ENCODE results near the gene CRYAB.
A peak's percentile ranks its signal among the peaks of the same experiment; 100 is the strongest.
"Not testable (repeated sequence)": the region's sequence is repeated elsewhere in the genome, so short reads cannot be mapped to it uniquely, and the experiment has no call there.

The CRYAB gene

GRCh38 chr11:111905411-111905810 lies 6.2 kb downstream of the CRYAB start:
- DNase-seq: no peak

- DNase-seq: no peak
These were observed 24.7 kb downstream of the CRYAB start for GRCh38 chr11:111886844-111887243.

GRCh38 chr11:111886032-111886431 lies 25.5 kb downstream of the CRYAB start:
- DNase-seq: no peak

GRCh38 chr11:111885053-111885452 lies 26.5 kb downstream of the CRYAB start:
- not testable (repeated sequence) for DNase-seq

- no peak for DNase-seq
These were observed 29.4 kb downstream of the CRYAB start for GRCh38 chr11:111882202-111882601.

GRCh38 chr11:111879637-111879960 lies 32.0 kb downstream of the CRYAB start:
- DNase-seq: no peak

GRCh38 chr11:111878849-111879636 lies 32.5 kb downstream of the CRYAB start, which contains the start of the genes CFAP68 and FDXACB1:
Gene CFAP68 (plus strand): TSS chr11:111879541. CDS start chr11:111879561, 20 bp downstream.
Gene FDXACB1 (minus strand): TSS chr11:111879165. CDS start chr11:111879132, 33 bp downstream.
- peak; percentile 94 to 95 for DNase-seq

GRCh38 chr11:111878385-111878848 lies 33.2 kb downstream of the CRYAB start:
- no peak for DNase-seq

GRCh38 chr11:111871693-111872161 lies 39.8 kb downstream of the CRYAB start:
- no peak for DNase-seq

- DNase-seq: peak; percentile 94 to 96
These were observed 40.5 kb downstream of the CRYAB start, which contains the start of gene ALG9 for GRCh38 chr11:111870886-111871692. Gene ALG9 (minus strand): TSS chr11:111871581. CDS start chr11:111871482, 99 bp downstream.

- no peak for DNase-seq
These were observed 41.1 kb downstream of the CRYAB start for GRCh38 chr11:111870522-111870885.

- no peak for DNase-seq
These were observed 41.5 kb downstream of the CRYAB start for GRCh38 chr11:111870113-111870512.

- DNase-seq: no peak
These were observed 51.3 kb downstream of the CRYAB start for GRCh38 chr11:111860257-111860656.

All from activated CD4-positive, alpha-beta T cell treated with anti-CD3 and anti-CD28 coated beads, Interleukin-2, amount 50 U/mL, for 48 hours (primary cell).